HEK293 (cell line): Measurements from ENCODE around the gene ARL3.

Source experiments
- CTCF ChIP-seq: fragments of 450-650 bp; formaldehyde crosslinking; IDR thresholded peaks from 2 replicates; pipeline ENCODE4 v1.5.1; 2016; ENCODE audit warnings: missing biosample characterization, missing genetic modification characterization
- ELK4 ChIP-seq: IDR thresholded peaks from 2 replicates; pipeline ENCODE4 v1.6.1; 2011; ENCODE audit warnings: mild to moderate bottlenecking, low read depth, low read length, borderline replicate concordance
- PRDM4 ChIP-seq: fragments of 450-650 bp; formaldehyde crosslinking; IDR thresholded peaks from 2 replicates; pipeline ENCODE4 v1.5.1; 2017; ENCODE audit warnings: missing biosample characterization, missing genetic modification characterization
- SCRT1 ChIP-seq: fragments of 450-650 bp; formaldehyde crosslinking; IDR thresholded peaks from 2 replicates; pipeline ENCODE4 v1.5.1; 2016; ENCODE audit warnings: missing biosample characterization, missing genetic modification characterization, borderline replicate concordance
- ZBTB7A ChIP-seq: fragments of 450-650 bp; formaldehyde crosslinking; IDR thresholded peaks from 2 replicates; pipeline ENCODE4 v1.5.1; 2016; ENCODE audit warnings: low read depth, missing biosample characterization, missing genetic modification characterization
- ZNF274 ChIP-seq, 2 experiments: fragments of 200-500 bp in 1 of 2; fragments of 450-650 bp in 1 of 2; sonication (Bioruptor generic) in 1 of 2; formaldehyde crosslinking in 1 of 2; IDR thresholded peaks; 2 replicates each; pipeline versions ENCODE4 v1.5.1 to v1.6.1; 2014 to 2016; ENCODE audit warnings: borderline replicate concordance in 1 of 2, inconsistent platforms in 1 of 2, low read length in 1 of 2, missing biosample characterization in 1 of 2, missing genetic modification characterization in 1 of 2
- ZNF660 ChIP-seq: fragments of 450-650 bp; IDR thresholded peaks from 2 replicates; pipeline ENCODE4 v1.5.1; 2018; ENCODE audit warnings: missing biosample characterization, mild to moderate bottlenecking, missing genetic modification characterization
- ZNF785 ChIP-seq: fragments of 450-650 bp; formaldehyde crosslinking; IDR thresholded peaks from 2 replicates; pipeline ENCODE4 v1.5.1; 2016; ENCODE audit warnings: missing biosample characterization, missing genetic modification characterization
- ZNF830 ChIP-seq: fragments of 450-650 bp; IDR thresholded peaks from 2 replicates; pipeline ENCODE4 v1.5.0; 2018; ENCODE audit warnings: missing biosample characterization, missing genetic modification characterization, low read depth, mild to moderate bottlenecking, moderate library complexity
- TF ChIP-seq, protein P1 (sequence below): fragments of 450-650 bp; formaldehyde crosslinking; IDR thresholded peaks from 2 replicates; pipeline ENCODE4 v1.5.1; 2016; ENCODE audit warnings: missing biosample characterization, missing genetic modification characterization

GRCh38 chr10:102761981-102762380 is 47.8 kb upstream of the ARL3 start:
- no peak for TF ChIP-seq CTCF (tag by site-specific recombination)
- TF ChIP-seq SCRT1 = no peak
- TF ChIP-seq ZNF830 (tag by site-specific recombination) = no peak
- TF ChIP-seq ELK4 = no peak
- TF ChIP-seq ZBTB7A (tag by site-specific recombination) = no peak
- no peak for TF ChIP-seq ZNF660
- no peak for TF ChIP-seq PRDM4 (tag by site-specific recombination)
- TF ChIP-seq, protein P1, sequence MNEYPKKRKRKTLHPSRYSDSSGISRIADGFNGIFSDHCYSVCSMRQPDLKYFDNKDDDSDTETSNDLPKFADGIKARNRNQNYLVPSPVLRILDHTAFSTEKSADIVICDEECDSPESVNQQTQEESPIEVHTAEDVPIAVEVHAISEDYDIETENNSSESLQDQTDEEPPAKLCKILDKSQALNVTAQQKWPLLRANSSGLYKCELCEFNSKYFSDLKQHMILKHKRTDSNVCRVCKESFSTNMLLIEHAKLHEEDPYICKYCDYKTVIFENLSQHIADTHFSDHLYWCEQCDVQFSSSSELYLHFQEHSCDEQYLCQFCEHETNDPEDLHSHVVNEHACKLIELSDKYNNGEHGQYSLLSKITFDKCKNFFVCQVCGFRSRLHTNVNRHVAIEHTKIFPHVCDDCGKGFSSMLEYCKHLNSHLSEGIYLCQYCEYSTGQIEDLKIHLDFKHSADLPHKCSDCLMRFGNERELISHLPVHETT (tag by site-specific recombination) = no peak
- no peak for TF ChIP-seq ZNF785 (tag by site-specific recombination)
- no peak for TF ChIP-seq ZNF274 (IDR thresholded peaks at IDR 0.05; ENCODE audit: low read length)
- TF ChIP-seq ZNF274 (tag by site-specific recombination; IDR thresholded peaks at IDR 0.05; ENCODE audit: borderline replicate concordance) = no peak
